BJ (cell line): Measurements from ENCODE around the gene SORBS2. TPM values are rescaled to one million over a fixed set of nuclear protein-coding genes. Genes with fewer than 3 reads are reported as not detected.

ENCODE experiments used
- CTCF ChIA-PET: fragments of 350-600 bp; formaldehyde crosslinking; extraction: SDS; loops from one replicate; lab custom pipeline; 2021; ENCODE audit warnings: antibody characterized with exemption, inconsistent platforms; lab: Yijun Ruan, JAX
- POLR2A ChIA-PET: fragments of 300-600 bp; sonication (Branson Sonifier 250); formaldehyde crosslinking; extraction: SDS; loops from one replicate; lab custom pipeline; 2021; ENCODE audit warnings: antibody characterized with exemption; lab: Charles Lee
- DNase-seq: peaks from one replicate; pipeline ENCODE4 v3.0.0-alpha.2; 2011; ENCODE audit warnings: low read depth
- H3K27me3 ChIP-seq: 2 replicates; pipeline ENCODE4 v1.6.0; 2011; ENCODE audit warnings: low read length; ENCODE audit not compliant: control insufficient read depth, insufficient read depth
- H3K36me3 ChIP-seq: 2 replicates; pipeline ENCODE4 v1.5.1; 2011; ENCODE audit warnings: low read length; ENCODE audit not compliant: control insufficient read depth, insufficient read depth
- H3K4me3 ChIP-seq: 2 replicates; pipeline ENCODE4 v1.5.1; 2011; ENCODE audit warnings: low read depth, mild to moderate bottlenecking, control low read depth, low read length
- CTCF ChIP-seq: IDR thresholded peaks from 2 replicates; pipeline ENCODE4 v1.5.1; 2011; ENCODE audit warnings: low read depth, mild to moderate bottlenecking, control low read depth, inconsistent platforms, low read length, moderate library complexity; ENCODE audit not compliant: insufficient read depth
- polyA plus RNA-seq: library from polyadenylated mRNA; depleted of rRNA; stranded (reverse); fragments of >200 nt; gene quantifications from 2 replicates; pipeline ENCODE4 v1.2.3, GENCODE V29; 2011

The SORBS2 gene
- polyA plus RNA-seq, 1 experiment: 9.1 TPM

- no peaks in the 10 kb centered on the region for H3K27me3 ChIP-seq
- no peak for TF ChIP-seq CTCF
- H3K36me3 ChIP-seq: no peaks in the 10 kb centered on the region
- no peak for DNase-seq
- ChIA-PET POLR2A (no interaction called here), CTCF (no interaction called here)
- H3K4me3 ChIP-seq: no peak overlapping the region
Observed at GRCh38 chr4:185651851-185652250, 160.1 kb downstream of the SORBS2 start.

- no peak for TF ChIP-seq CTCF
- no peak overlapping the region for H3K4me3 ChIP-seq
- H3K36me3 ChIP-seq: no peaks in the 10 kb centered on the region
- ChIA-PET CTCF (interaction anchor here (0.9 kb wide), 1 partner anchor 10 kb away, joined by 3 read pairs; no protein-coding TSS in a partner anchor), POLR2A (no interaction called here)
- no peak for DNase-seq
- no peaks in the 10 kb centered on the region for H3K27me3 ChIP-seq
Observed at GRCh38 chr4:185651137-185651677, 160.8 kb downstream of the SORBS2 start.

- ChIA-PET CTCF (interaction anchor here (0.6 to 2.0 kb wide), 3 partner anchors 9 to 373 kb away, joined by 3 to 9 read pairs (median 4); no protein-coding TSS in a partner anchor), POLR2A (no interaction called here)
- Histone ChIP-seq H3K36me3 (no peaks in the 10 kb centered on the region), H3K27me3 (no peaks in the 10 kb centered on the region), H3K4me3 (no peak overlapping the region)
- TF ChIP-seq CTCF: no peak
- no peak for DNase-seq
Observed at GRCh38 chr4:185648631-185649030, 163.4 kb downstream of the SORBS2 start.

- H3K36me3 ChIP-seq: no peaks in the 10 kb centered on the region
- H3K4me3 ChIP-seq: no peak overlapping the region
- ChIA-PET POLR2A (no interaction called here), CTCF (interaction anchor here (1.9 to 2.0 kb wide), 2 partner anchors 376 to 393 kb away, joined by 6 read pairs; no protein-coding TSS in a partner anchor)
- H3K27me3 ChIP-seq: no peaks in the 10 kb centered on the region
- DNase-seq: no peak
- TF ChIP-seq CTCF: no peak
Observed at GRCh38 chr4:185645403-185645802, 166.6 kb downstream of the SORBS2 start.

GRCh38 chr4:185644408-185644807 lies 167.6 kb downstream of the SORBS2 start:
- Histone ChIP-seq H3K27me3 (no peaks in the 10 kb centered on the region), H3K4me3 (no peak overlapping the region), H3K36me3 (no peaks in the 10 kb centered on the region)
- no peak for TF ChIP-seq CTCF
- POLR2A ChIA-PET: no interaction called here
- CTCF ChIA-PET: interaction anchor here (1.9 to 6.5 kb wide), 3 partner anchors 376 to 394 kb away, joined by 6 to 88 read pairs (median 6); no protein-coding TSS in a partner anchor
- DNase-seq: no peak
